HCT116 (cell line): ENCODE data around the gene SNURF. TPM values are rescaled to one million over a fixed set of nuclear protein-coding genes. Genes with fewer than 3 reads are reported as not detected.

Experiments used
- ATAC-seq: fragments of 200-7000 bp; cut with Tn5 transposase; 2 replicates; pipeline ENCODE4 v1.9.1; 2020; ENCODE audit warnings: mild to moderate bottlenecking, moderate library complexity
- BruUV-seq: library from RNA; stranded (reverse); fragments of 400-500 nt; replicated peaks from 2 replicates; lab custom pipeline; 2021; lab: Mats Ljungman, UMichigan
- CTCF ChIA-PET: fragments of 300-600 bp; sonication (Branson Sonifier 250); formaldehyde crosslinking; loops from one replicate; lab custom pipeline; 2021; ENCODE audit warnings: antibody characterized with exemption; lab: Charles Lee
- POLR2A ChIA-PET: fragments of 300-600, 350-600 bp; sonication (Branson Sonifier 250); formaldehyde crosslinking; loops from one replicate; lab custom pipeline; 2021; ENCODE audit warnings: antibody characterized with exemption; lab: Charles Lee
- RAD21 ChIA-PET, 2 experiments: fragments of 300-600 bp; sonication (Branson Sonifier 250); formaldehyde crosslinking; loops; one replicate each; lab custom pipeline; 2023; ENCODE audit warnings: low total read pairs in 2 of 2; ENCODE audit not compliant: uncharacterized antibody in 2 of 2, unreplicated experiment in 2 of 2, low non-redundant PET in 1 of 2; lab: Charles Lee
- DNase-seq: peaks from one replicate; pipeline ENCODE4 v3.0.0-alpha.2; 2010; ENCODE audit warnings: low read depth, low spot score
- H2AFZ ChIP-seq: fragments of 200-600 bp; shearing (Covaris generic), sonication (generic); 2 replicates; pipeline ENCODE4 v1.6.1; 2017; ENCODE audit warnings: low read depth, mixed run types, mixed read lengths, antibody characterized with exemption, low read length; ENCODE audit not compliant: poor library complexity, severe bottlenecking
- H3K27ac ChIP-seq: 2 replicates; pipeline ENCODE4 v1.5.1; 2012; ENCODE audit warnings: low read depth, low read length
- H3K27me3 ChIP-seq: fragments of 200-600 bp; sonication (generic); 2 replicates; pipeline ENCODE4 v1.6.1; 2016; ENCODE audit warnings: mixed run types, low read length, mixed read lengths; ENCODE audit not compliant: insufficient read depth
- H3K36me3 ChIP-seq, 2 experiments: fragments of 200-500 bp in 1 of 2; fragments of 200-600 bp in 1 of 2; sonication (Bioruptor generic) in 1 of 2; sonication (generic) in 1 of 2; 2 replicates each; pipeline versions ENCODE4 v1.5.1 to v1.6.1; 2014 to 2016; ENCODE audit warnings: low read length in 2 of 2, inconsistent platforms in 1 of 2, mixed read lengths in 1 of 2, mixed run types in 1 of 2; ENCODE audit not compliant: insufficient read depth in 2 of 2, control insufficient read depth in 1 of 2
- H3K4me1 ChIP-seq, 2 experiments: fragments of 200-600 bp in 1 of 2; sonication (generic) in 1 of 2; 2 replicates each; pipeline versions ENCODE4 v1.5.1 to v1.6.1; 2012 to 2017; ENCODE audit warnings: low read length in 2 of 2, inconsistent platforms in 1 of 2, mild to moderate bottlenecking in 1 of 2, mixed read lengths in 1 of 2, mixed run types in 1 of 2, moderate library complexity in 1 of 2; ENCODE audit not compliant: insufficient read depth in 2 of 2, control insufficient read depth in 1 of 2
- H3K4me2 ChIP-seq: fragments of 200-600 bp; sonication (generic); 2 replicates; pipeline ENCODE4 v1.6.1; 2017; ENCODE audit warnings: mixed run types, low read length, mixed read lengths
- H3K4me3 ChIP-seq, 2 experiments: fragments of 200-600 bp in 1 of 2; sonication (generic) in 1 of 2; replicated peaks in 1 of 2; 2 replicates each; pipeline ENCODE4 v1.5.1; 2011 to 2016; ENCODE audit warnings: low read length in 2 of 2, control low read depth in 1 of 2, low read depth in 1 of 2, mild to moderate bottlenecking in 1 of 2, mixed read lengths in 1 of 2, mixed run types in 1 of 2
- H3K79me2 ChIP-seq: fragments of 200-600 bp; sonication (generic); 2 replicates; pipeline ENCODE4 v1.6.1; 2017; ENCODE audit warnings: mild to moderate bottlenecking, mixed run types, low read length, moderate library complexity, mixed read lengths; ENCODE audit not compliant: insufficient read depth
- H3K9ac ChIP-seq: fragments of 200-600 bp; sonication (generic); 2 replicates; pipeline ENCODE4 v1.6.1; 2016; ENCODE audit warnings: low read length, mixed read lengths
- H3K9me2 ChIP-seq: fragments of 200-600 bp; sonication (generic), shearing (Covaris generic); 2 replicates; pipeline ENCODE4 v1.6.1; 2017; ENCODE audit warnings: mixed run types, mild to moderate bottlenecking, moderate library complexity; ENCODE audit not compliant: insufficient read depth
- H3K9me3 ChIP-seq, 2 experiments: fragments of 200-500 bp in 1 of 2; fragments of 200-600 bp in 1 of 2; sonication (Bioruptor generic) in 1 of 2; sonication (generic) in 1 of 2; 2 replicates each; pipeline ENCODE4 v1.6.1; 2014 to 2017; ENCODE audit warnings: low read length in 2 of 2, mixed read lengths in 2 of 2, inconsistent platforms in 1 of 2, low read depth in 1 of 2, mild to moderate bottlenecking in 1 of 2, mixed run types in 1 of 2, moderate library complexity in 1 of 2; ENCODE audit not compliant: control insufficient read depth in 1 of 2, insufficient read depth in 1 of 2
- H4K20me1 ChIP-seq: fragments of 200-600 bp; sonication (generic), shearing (Covaris generic); 2 replicates; pipeline ENCODE4 v1.6.1; 2017; ENCODE audit warnings: mixed run types, mild to moderate bottlenecking, moderate library complexity; ENCODE audit not compliant: insufficient read depth
- CBX3 ChIP-seq: IDR thresholded peaks from 2 replicates; pipeline ENCODE4 v1.6.1; 2012; ENCODE audit warnings: low read depth
- EGR1 ChIP-seq: IDR thresholded peaks from 2 replicates; pipeline ENCODE4 v1.6.1; 2012; ENCODE audit warnings: low read depth
- ELF1 ChIP-seq: IDR thresholded peaks from 2 replicates; pipeline ENCODE4 v1.6.1; 2012; ENCODE audit warnings: low read depth, borderline replicate concordance
- EZH2phosphoT487 ChIP-seq: fragments of 200-600 bp; IDR thresholded peaks from 2 replicates; pipeline ENCODE4 v1.6.1; 2018; ENCODE audit warnings: antibody characterized with exemption, borderline replicate concordance
- FOSL1 ChIP-seq: IDR thresholded peaks from 2 replicates; pipeline ENCODE4 v1.6.1; 2012; ENCODE audit warnings: low read depth
- MAX ChIP-seq: IDR thresholded peaks from 2 replicates; pipeline ENCODE4 v1.6.1; 2012
- POLR2AphosphoS5 ChIP-seq: IDR thresholded peaks from 2 replicates; pipeline ENCODE4 v1.6.1; 2011; ENCODE audit warnings: mild to moderate bottlenecking, low read depth, low read length, moderate library complexity
- RAD21 ChIP-seq: IDR thresholded peaks from 2 replicates; pipeline ENCODE4 v1.6.1; 2012; ENCODE audit warnings: low read depth, mild to moderate bottlenecking
- SIN3A ChIP-seq: IDR thresholded peaks from 2 replicates; pipeline ENCODE4 v1.6.1; 2012; ENCODE audit warnings: low read depth
- SRF ChIP-seq: IDR thresholded peaks from 2 replicates; pipeline ENCODE4 v1.6.1; 2012; ENCODE audit warnings: low read depth
- TCF7L2 ChIP-seq: IDR thresholded peaks from 2 replicates; pipeline ENCODE4 v1.7.0; 2011; ENCODE audit warnings: borderline replicate concordance, inconsistent platforms; ENCODE audit not compliant: insufficient read depth, insufficient read length; ENCODE audit errors: extremely low read depth
- ZBTB33 ChIP-seq: IDR thresholded peaks from 2 replicates; pipeline ENCODE4 v1.6.1; 2011; ENCODE audit warnings: mild to moderate bottlenecking, low read length, moderate library complexity; ENCODE audit not compliant: insufficient replicate concordance; ENCODE audit errors: extremely low read depth
- ZFX ChIP-seq: fragments of 450-650 bp; IDR thresholded peaks from 2 replicates; pipeline ENCODE4 v1.6.1; 2017
- ZNF274 ChIP-seq: fragments of 200-500 bp; sonication (Bioruptor generic); IDR thresholded peaks from 2 replicates; pipeline ENCODE4 v1.6.1; 2014; ENCODE audit warnings: mild to moderate bottlenecking, low read depth, low read length, inconsistent platforms
- intact Hi-C: fragments of 100-400 bp; cut with micrococcal nuclease; formaldehyde crosslinking; loops from 2 replicates; pipeline ENCODE4 v1.10.0; 2022
- total RNA-seq: library from RNA; stranded (reverse); gene quantifications from one replicate; pipeline ENCODE4 v1.2.1, GENCODE V29; 2021; ENCODE audit not compliant: unreplicated experiment

The SNURF gene
- total RNA-seq, 1 experiment from 2014 or later, result 0.44 TPM

GRCh38 chr15:24962880-24963279, 8.1 kb downstream of the SNURF start:
- H3K27ac ChIP-seq, result no peak overlapping the region
- no peak for DNase-seq
- no peaks in the 10 kb centered on the region for H3K9me2 ChIP-seq
- no peak overlapping the region for H2AFZ ChIP-seq
- no peak for TF ChIP-seq TCF7L2
- TF ChIP-seq EZH2phosphoT487, result no peak
- no peak for TF ChIP-seq ZBTB33
- TF ChIP-seq SIN3A, result no peak
- no peak for TF ChIP-seq CBX3
- no peak for TF ChIP-seq EGR1
- no peak for TF ChIP-seq RAD21
- no peak for TF ChIP-seq FOSL1
- no peak for TF ChIP-seq MAX
- TF ChIP-seq ELF1, result no peak
- no peak for TF ChIP-seq ZNF274
- TF ChIP-seq SRF, result no peak
- TF ChIP-seq POLR2AphosphoS5, result no peak
- no peak for TF ChIP-seq ZFX
- TF ChIP-seq, all 23 proteins: peak for 0
- H3K9ac ChIP-seq, result no peak overlapping the region
- no peaks in the 10 kb centered on the region for H3K79me2 ChIP-seq
- intact Hi-C loops, result no loop called here
- no TSS peak for BruUV-seq
- peaks cover 11 to 24% of the 10 kb centered on the region in 2 experiments; a peak in 3 of 4 replicates for H3K9me3 ChIP-seq
- H4K20me1 ChIP-seq, result no peaks in the 10 kb centered on the region
- RAD21 ChIA-PET, result no interaction called here
- POLR2A ChIA-PET, result no interaction called here
- H3K4me3 ChIP-seq, result no peak overlapping the region
- H3K4me1 ChIP-seq, result no peaks in the 10 kb centered on the region
- H3K4me2 ChIP-seq, result no peak overlapping the region
- H3K27me3 ChIP-seq, result no peaks in the 10 kb centered on the region
- CTCF ChIA-PET, result no interaction called here
- H3K36me3 ChIP-seq, result no peaks in the 10 kb centered on the region
- no peak for ATAC-seq
